IPS DF 6.9 (cell line): ENCODE measurements around the gene NCBP3.
"Not testable (repeated sequence)": the region's sequence is repeated elsewhere in the genome, so short reads cannot be mapped to it uniquely, and the experiment has no call there.

Experiments used
- DNase-seq: peaks from one replicate; pipeline ENCODE4 v3.0.0-alpha.2; 2013; ENCODE audit warnings: low read depth, low spot score
- H3K27ac ChIP-seq: one replicate; pipeline ENCODE4 v1.5.1; 2013; ENCODE audit warnings: low read length, control low read depth
- H3K27me3 ChIP-seq: 2 replicates; pipeline ENCODE4 v1.6.1; 2013; ENCODE audit warnings: mild to moderate bottlenecking, low read length; ENCODE audit not compliant: control insufficient read depth, insufficient read depth
- H3K36me3 ChIP-seq: 2 replicates; pipeline ENCODE4 v1.6.1; 2013; ENCODE audit warnings: low read length; ENCODE audit not compliant: control insufficient read depth, insufficient read depth
- H3K4me1 ChIP-seq: 2 replicates; pipeline ENCODE4 v1.6.1; 2013; ENCODE audit warnings: low read length; ENCODE audit not compliant: control insufficient read depth, insufficient read depth
- H3K4me3 ChIP-seq: 2 replicates; pipeline ENCODE4 v1.5.1; 2013; ENCODE audit warnings: mild to moderate bottlenecking, low read length
- H3K9me3 ChIP-seq: 2 replicates; pipeline ENCODE4 v1.6.1; 2013; ENCODE audit warnings: low read length, inconsistent platforms; ENCODE audit not compliant: control insufficient read depth, insufficient read depth
- WGBS: extraction: QIAGEN DNeasy Blood & Tissue Kit; methylation state at CpG from one replicate; pipeline ENCODE4 v1.1.7; 2013; ENCODE audit warnings: mixed read lengths, missing lambda C conversion rate; ENCODE audit not compliant: insufficient read length, insufficient coverage; 5-methylcytosine and 5-hydroxymethylcytosine counted together

Gene NCBP3

GRCh38 chr17:3847165-3847670, 1.2 kb upstream of the NCBP3 start:
- Histone ChIP-seq H3K4me3 (no peak overlapping the region), H3K4me1 (no peaks in the 10 kb centered on the region; the same call in 1 of the 2 replicates), H3K9me3 (no peaks in the 10 kb centered on the region), H3K27me3 (no peaks in the 10 kb centered on the region), H3K27ac (no peak overlapping the region), H3K36me3 (no peaks in the 10 kb centered on the region)
- DNase-seq: no peak
- WGBS: no CpG with 5 or more reads among the region's 9 CpGs

- no peak overlapping the region for H3K27ac ChIP-seq
- H3K9me3 ChIP-seq: no peaks in the 10 kb centered on the region
- H3K27me3 ChIP-seq: no peaks in the 10 kb centered on the region
- no peak overlapping the region for H3K4me3 ChIP-seq
- no CpG with 5 or more reads among the region's 17 CpGs for WGBS
- DNase-seq: no peak
- no peaks in the 10 kb centered on the region for H3K36me3 ChIP-seq
- H3K4me1 ChIP-seq: no peaks in the 10 kb centered on the region; the same call in 1 of the 2 replicates
Observed at GRCh38 chr17:3846437-3847164, 555 bp upstream of the NCBP3 start.

- H3K4me3 ChIP-seq: peak overlapping the region; percentile 88
- no peak for DNase-seq
- no peaks in the 10 kb centered on the region for H3K9me3 ChIP-seq
- no peak overlapping the region for H3K27ac ChIP-seq
- 0 out of 2 replicates have a peak, but pooled peaks cover 2% of the 10 kb centered on the region for H3K36me3 ChIP-seq
- WGBS: no CpG with 5 or more reads among the region's 8 CpGs
- no peaks in the 10 kb centered on the region for H3K27me3 ChIP-seq
- no peaks in the 10 kb centered on the region; the same call in 1 of the 2 replicates for H3K4me1 ChIP-seq
Observed at GRCh38 chr17:3845291-3845620, 790 bp downstream of the NCBP3 start.

GRCh38 chr17:3844556-3844955, 1.5 kb downstream of the NCBP3 start:
- not testable (repeated sequence) for H3K4me3 ChIP-seq, H3K9me3 ChIP-seq, DNase-seq, H3K4me1 ChIP-seq, H3K36me3 ChIP-seq, H3K27ac ChIP-seq, H3K27me3 ChIP-seq
- WGBS: no CpG with 5 or more reads among the region's 19 CpGs

- no CpG with 5 or more reads among the region's 3 CpGs for WGBS
- no peak overlapping the region for H3K27ac ChIP-seq
- no peak for DNase-seq
- no peak overlapping the region for H3K4me3 ChIP-seq
- peaks cover 9% of the 10 kb centered on the region; the same call in 1 of the 2 replicates for H3K36me3 ChIP-seq
- no peaks in the 10 kb centered on the region; the same call in 1 of the 2 replicates for H3K4me1 ChIP-seq
- no peaks in the 10 kb centered on the region for H3K9me3 ChIP-seq
- H3K27me3 ChIP-seq: no peaks in the 10 kb centered on the region
Observed at GRCh38 chr17:3843935-3844516, 2.0 kb downstream of the NCBP3 start.

- Histone ChIP-seq H3K27me3 (no peaks in the 10 kb centered on the region), H3K4me3 (no peak overlapping the region), H3K4me1 (no peaks in the 10 kb centered on the region), H3K36me3 (peaks cover 15% of the 10 kb centered on the region; the same call in 1 of the 2 replicates), H3K9me3 (no peaks in the 10 kb centered on the region), H3K27ac (no peak overlapping the region)
- no CpG with 5 or more reads among the region's 12 CpGs for whole genome bisulfite sequencing
- DNase-seq: no peak
Observed at GRCh38 chr17:3838206-3838605, 7.8 kb downstream of the NCBP3 start.

- H3K4me1 ChIP-seq: no peaks in the 10 kb centered on the region
- no peak overlapping the region for H3K27ac ChIP-seq
- peaks cover 15% of the 10 kb centered on the region; the same call in 1 of the 2 replicates for H3K36me3 ChIP-seq
- no peaks in the 10 kb centered on the region for H3K27me3 ChIP-seq
- no CpG with 5 or more reads among the region's 10 CpGs for WGBS
- DNase-seq: no peak
- H3K4me3 ChIP-seq: no peak overlapping the region
- no peaks in the 10 kb centered on the region for H3K9me3 ChIP-seq
Observed at GRCh38 chr17:3836551-3836950, 9.5 kb downstream of the NCBP3 start.

- no peak overlapping the region for H3K27ac ChIP-seq
- H3K9me3 ChIP-seq: no peaks in the 10 kb centered on the region
- peaks cover 15% of the 10 kb centered on the region; the same call in 1 of the 2 replicates for H3K36me3 ChIP-seq
- no peaks in the 10 kb centered on the region for H3K4me1 ChIP-seq
- no peak overlapping the region for H3K4me3 ChIP-seq
- no CpG with 5 or more reads among the region's 14 CpGs for whole genome bisulfite sequencing
- no peak for DNase-seq
- no peaks in the 10 kb centered on the region for H3K27me3 ChIP-seq
Observed at GRCh38 chr17:3835410-3836229, 10.4 kb downstream of the NCBP3 start.

GRCh38 chr17:3834811-3835210, 11.2 kb downstream of the NCBP3 start:
- no peaks in the 10 kb centered on the region for H3K27me3 ChIP-seq
- no CpG with 5 or more reads among the region's 4 CpGs for WGBS
- no peaks in the 10 kb centered on the region for H3K4me1 ChIP-seq
- no peak overlapping the region for H3K4me3 ChIP-seq
- H3K27ac ChIP-seq: no peak overlapping the region
- H3K36me3 ChIP-seq: peaks cover 9% of the 10 kb centered on the region; the same call in 1 of the 2 replicates
- DNase-seq: no peak
- no peaks in the 10 kb centered on the region for H3K9me3 ChIP-seq

GRCh38 chr17:3828852-3829232, 17.2 kb downstream of the NCBP3 start:
- Histone ChIP-seq H3K36me3 (peaks cover 8% of the 10 kb centered on the region; the same call in 1 of the 2 replicates), H3K27ac (no peak overlapping the region), H3K4me1 (no peaks in the 10 kb centered on the region), H3K27me3 (no peaks in the 10 kb centered on the region), H3K4me3 (no peak overlapping the region; the same call in 1 of the 2 replicates), H3K9me3 (no peaks in the 10 kb centered on the region)
- no CpG with 5 or more reads among the region's 7 CpGs for WGBS
- DNase-seq: no peak
